ENCODE measurements around the gene SPIB. TPM values are rescaled to one million over a fixed set of nuclear protein-coding genes. Genes with fewer than 3 reads are reported as not detected.

Gene SPIB
- total and polyA plus RNA-seq, 4 donors = 0.06 to 0.47 (median 0.37) TPM

DNA sequence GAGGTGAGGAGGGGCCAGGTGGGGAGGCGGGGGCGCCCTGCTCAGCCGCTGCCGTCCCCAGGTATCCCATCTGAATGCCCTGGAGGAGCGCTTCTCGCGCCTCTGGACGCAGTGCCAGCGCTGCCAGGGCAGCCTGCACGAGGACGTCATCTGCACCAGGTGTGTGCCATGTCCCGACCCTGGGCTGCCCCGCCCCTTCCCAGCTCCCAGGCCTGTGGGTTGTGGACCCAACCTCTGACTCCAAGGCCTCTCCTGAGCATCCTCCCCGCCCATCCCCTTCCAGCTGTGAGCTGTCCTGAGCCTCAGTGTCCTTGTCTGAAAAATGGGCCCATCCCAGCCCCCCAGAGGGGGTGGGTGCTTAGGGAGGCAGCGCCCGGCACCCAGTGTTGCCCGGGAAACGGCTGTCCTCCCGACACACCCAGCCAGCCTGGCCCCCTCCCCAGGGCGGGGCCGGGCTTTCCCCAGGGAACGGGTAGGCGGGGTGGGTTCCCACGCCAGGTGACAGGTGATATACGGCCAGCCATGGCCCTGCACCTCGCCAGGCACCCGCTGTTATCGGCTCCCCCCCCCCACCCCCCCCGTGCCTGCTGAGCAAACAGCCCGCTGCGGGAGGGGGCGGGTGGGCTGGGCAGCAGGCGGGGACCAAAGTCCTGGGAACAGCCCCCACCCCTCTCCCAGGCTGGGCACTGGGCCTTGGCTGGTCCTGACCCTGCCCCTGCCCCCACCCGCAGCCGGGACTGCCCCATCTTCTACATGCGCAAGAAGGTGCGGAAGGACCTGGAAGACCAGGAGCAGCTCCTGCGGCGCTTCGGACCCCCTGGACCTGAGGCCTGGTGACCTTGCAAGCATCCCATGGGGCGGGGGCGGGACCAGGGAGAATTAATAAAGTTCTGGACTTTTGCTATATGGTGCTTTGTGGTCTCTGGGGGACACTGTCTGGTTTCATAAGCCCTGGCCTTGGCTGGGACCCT lies 1.3 kb upstream of the SPIB start:
- no peak overlapping the region for H3K27ac ChIP-seq (ENCODE audit: low read depth, low read length)
- peaks cover 16% of the 10 kb centered on the region for H3K4me1 ChIP-seq (ENCODE audit: control insufficient read depth, insufficient read depth, low read length)
- peaks cover 35% of the 10 kb centered on the region for H3K27me3 ChIP-seq (ENCODE audit: control insufficient read depth, insufficient read depth, low read length)
- no peak overlapping the region for H3K4me3 ChIP-seq (ENCODE audit: low read depth, low read length)
- DNase-seq (ENCODE audit: low read depth in 4 of 6, low spot score in 6 of 6) = no peak
- H3K9me3 ChIP-seq (ENCODE audit: control insufficient read depth, insufficient read depth, low read length) = no peaks in the 10 kb centered on the region
- peaks cover 42% of the 10 kb centered on the region for H3K36me3 ChIP-seq (ENCODE audit: control insufficient read depth, insufficient read depth, low read length)
- 73% methylated on average over 30 of the region's 42 CpGs for WGBS (ENCODE audit: insufficient coverage)

DNA sequence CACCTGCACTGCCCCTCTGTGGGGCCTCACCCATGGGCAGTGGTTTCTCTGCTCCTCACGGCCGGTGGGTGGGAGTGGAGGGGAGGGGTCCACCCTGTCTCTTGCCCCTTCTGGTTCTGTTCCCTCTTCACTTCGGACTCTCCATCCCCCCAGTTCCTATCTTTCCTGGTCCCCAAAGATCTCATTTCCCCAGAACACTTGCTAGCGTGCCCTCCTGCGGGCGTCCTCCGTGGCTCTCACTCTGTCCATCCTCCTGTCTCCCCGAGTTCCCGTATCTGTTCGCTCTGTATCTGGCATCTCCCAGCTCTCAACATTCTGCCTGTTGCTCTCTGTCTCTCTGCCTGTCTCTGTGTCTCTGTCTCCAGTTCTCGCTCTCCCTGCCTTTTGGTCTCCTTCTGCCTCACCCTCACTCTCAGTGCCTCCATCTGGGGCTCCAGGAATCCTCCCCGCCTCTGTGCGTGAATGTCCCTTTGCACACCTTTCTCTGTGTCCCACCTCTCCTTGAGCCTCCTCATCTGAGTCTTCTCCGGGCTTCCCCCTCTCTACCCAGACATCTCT lies 363 bp downstream of the SPIB start:
- H3K4me1 ChIP-seq (ENCODE audit: control insufficient read depth, insufficient read depth, low read length) = peaks cover 16% of the 10 kb centered on the region
- H3K27me3 ChIP-seq (ENCODE audit: control insufficient read depth, insufficient read depth, low read length) = peaks cover 35% of the 10 kb centered on the region
- no peaks in the 10 kb centered on the region for H3K9me3 ChIP-seq (ENCODE audit: control insufficient read depth, insufficient read depth, low read length)
- no peak overlapping the region for H3K27ac ChIP-seq (ENCODE audit: low read depth, low read length)
- H3K36me3 ChIP-seq (ENCODE audit: control insufficient read depth, insufficient read depth, low read length) = peaks cover 32% of the 10 kb centered on the region
- H3K4me3 ChIP-seq (ENCODE audit: low read depth, low read length) = no peak overlapping the region
- DNase-seq (ENCODE audit: low read depth in 4 of 6, low spot score in 6 of 6) = no peak
- WGBS (ENCODE audit: insufficient coverage) = 12% methylated on average over 12 of the region's 14 CpGs

DNA sequence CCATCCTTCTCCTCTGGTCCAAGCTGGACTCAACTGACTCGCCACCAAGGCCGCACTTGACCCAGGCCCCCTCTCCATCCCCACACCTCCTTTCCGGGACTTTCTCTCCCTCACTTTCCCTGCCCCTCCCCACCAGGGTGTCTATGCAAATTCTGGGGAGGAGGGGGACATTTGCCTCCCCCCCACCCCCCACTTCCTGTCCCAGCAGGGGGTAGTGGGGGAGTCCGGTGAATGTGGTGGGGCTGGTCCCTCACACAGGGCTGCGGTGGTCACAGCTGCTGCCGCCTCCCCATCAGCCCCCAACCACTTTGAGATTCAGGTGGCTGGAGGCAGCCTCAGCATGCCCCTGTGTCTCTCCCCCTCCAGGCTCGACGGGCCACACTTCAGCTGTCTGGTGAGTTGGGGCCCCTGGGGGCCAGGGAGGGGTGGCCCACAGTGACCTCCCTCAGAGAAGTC lies 870 bp downstream of the SPIB start:
- WGBS (ENCODE audit: insufficient coverage) = 15% methylated on average over 4 of the region's 8 CpGs
- H3K4me1 ChIP-seq (ENCODE audit: control insufficient read depth, insufficient read depth, low read length) = peaks cover 13% of the 10 kb centered on the region
- no peaks in the 10 kb centered on the region for H3K9me3 ChIP-seq (ENCODE audit: control insufficient read depth, insufficient read depth, low read length)
- no peak overlapping the region for H3K4me3 ChIP-seq (ENCODE audit: low read depth, low read length)
- peaks cover 29% of the 10 kb centered on the region for H3K36me3 ChIP-seq (ENCODE audit: control insufficient read depth, insufficient read depth, low read length)
- no peak overlapping the region for H3K27ac ChIP-seq (ENCODE audit: low read depth, low read length)
- DNase-seq (ENCODE audit: low read depth in 4 of 6, low spot score in 6 of 6) = no peak
- peaks cover 35% of the 10 kb centered on the region for H3K27me3 ChIP-seq (ENCODE audit: control insufficient read depth, insufficient read depth, low read length)

DNA sequence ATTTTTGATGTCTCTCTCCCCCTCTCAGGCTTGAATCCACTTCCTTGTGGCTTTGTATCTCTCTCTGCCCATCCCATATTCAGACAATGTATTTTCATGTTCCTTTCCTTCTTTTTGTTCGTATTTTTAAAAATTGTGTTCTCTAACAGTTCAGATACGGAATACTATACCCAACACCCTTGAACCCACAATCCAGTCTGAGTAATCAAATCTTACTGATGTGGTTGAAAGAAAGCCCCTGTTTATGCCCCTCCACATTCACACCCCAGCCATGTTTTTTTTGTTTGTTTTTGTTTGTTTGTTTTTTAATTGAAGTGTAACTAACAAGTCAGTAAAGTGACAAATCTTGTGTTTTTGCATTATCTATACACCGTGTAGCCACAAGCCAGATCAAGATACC lies 1.4 kb downstream of the SPIB start:
- no peak overlapping the region for H3K27ac ChIP-seq (ENCODE audit: low read depth, low read length)
- H3K9me3 ChIP-seq (ENCODE audit: control insufficient read depth, insufficient read depth, low read length) = no peaks in the 10 kb centered on the region
- H3K27me3 ChIP-seq (ENCODE audit: control insufficient read depth, insufficient read depth, low read length) = peaks cover 35% of the 10 kb centered on the region
- no peak overlapping the region for H3K4me3 ChIP-seq (ENCODE audit: low read depth, low read length)
- H3K36me3 ChIP-seq (ENCODE audit: control insufficient read depth, insufficient read depth, low read length) = peaks cover 25% of the 10 kb centered on the region
- WGBS (ENCODE audit: insufficient coverage) = no CpG with 5 or more reads among the region's 3 CpGs
- no peak for DNase-seq (ENCODE audit: low read depth in 4 of 6, low spot score in 6 of 6)
- H3K4me1 ChIP-seq (ENCODE audit: control insufficient read depth, insufficient read depth, low read length) = peaks cover 8% of the 10 kb centered on the region

DNA sequence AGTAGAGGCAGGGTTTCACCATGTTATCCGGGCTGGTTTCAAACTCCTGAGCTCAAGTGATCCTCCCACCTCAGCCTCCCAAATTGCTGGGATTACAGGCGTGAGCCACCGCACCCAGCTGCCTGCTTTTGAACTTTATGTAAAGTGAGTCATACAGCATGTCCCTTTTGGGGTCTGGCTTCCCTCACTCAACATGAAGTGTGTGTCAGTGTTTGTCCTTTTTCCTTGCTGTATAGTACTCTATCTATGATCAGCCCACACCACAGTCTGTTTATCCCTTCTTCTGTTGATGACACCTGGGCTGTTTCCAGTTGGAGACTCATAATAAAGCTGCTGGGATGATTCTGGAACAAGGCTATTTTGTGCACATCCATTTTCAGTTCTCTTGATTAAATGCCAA lies 2.1 kb downstream of the SPIB start:
- Histone ChIP-seq H3K27me3 (ENCODE audit: control insufficient read depth, insufficient read depth, low read length) (peaks cover 35% of the 10 kb centered on the region), H3K4me3 (ENCODE audit: low read depth, low read length) (no peak overlapping the region), H3K36me3 (ENCODE audit: control insufficient read depth, insufficient read depth, low read length) (peaks cover 19% of the 10 kb centered on the region), H3K27ac (ENCODE audit: low read depth, low read length) (no peak overlapping the region), H3K4me1 (ENCODE audit: control insufficient read depth, insufficient read depth, low read length) (peaks cover 8% of the 10 kb centered on the region), H3K9me3 (ENCODE audit: control insufficient read depth, insufficient read depth, low read length) (no peaks in the 10 kb centered on the region)
- DNase-seq (ENCODE audit: low read depth in 4 of 6, low spot score in 6 of 6) = no peak
- 71% methylated on average over 1 of the region's 3 CpGs for WGBS (ENCODE audit: insufficient coverage)

DNA sequence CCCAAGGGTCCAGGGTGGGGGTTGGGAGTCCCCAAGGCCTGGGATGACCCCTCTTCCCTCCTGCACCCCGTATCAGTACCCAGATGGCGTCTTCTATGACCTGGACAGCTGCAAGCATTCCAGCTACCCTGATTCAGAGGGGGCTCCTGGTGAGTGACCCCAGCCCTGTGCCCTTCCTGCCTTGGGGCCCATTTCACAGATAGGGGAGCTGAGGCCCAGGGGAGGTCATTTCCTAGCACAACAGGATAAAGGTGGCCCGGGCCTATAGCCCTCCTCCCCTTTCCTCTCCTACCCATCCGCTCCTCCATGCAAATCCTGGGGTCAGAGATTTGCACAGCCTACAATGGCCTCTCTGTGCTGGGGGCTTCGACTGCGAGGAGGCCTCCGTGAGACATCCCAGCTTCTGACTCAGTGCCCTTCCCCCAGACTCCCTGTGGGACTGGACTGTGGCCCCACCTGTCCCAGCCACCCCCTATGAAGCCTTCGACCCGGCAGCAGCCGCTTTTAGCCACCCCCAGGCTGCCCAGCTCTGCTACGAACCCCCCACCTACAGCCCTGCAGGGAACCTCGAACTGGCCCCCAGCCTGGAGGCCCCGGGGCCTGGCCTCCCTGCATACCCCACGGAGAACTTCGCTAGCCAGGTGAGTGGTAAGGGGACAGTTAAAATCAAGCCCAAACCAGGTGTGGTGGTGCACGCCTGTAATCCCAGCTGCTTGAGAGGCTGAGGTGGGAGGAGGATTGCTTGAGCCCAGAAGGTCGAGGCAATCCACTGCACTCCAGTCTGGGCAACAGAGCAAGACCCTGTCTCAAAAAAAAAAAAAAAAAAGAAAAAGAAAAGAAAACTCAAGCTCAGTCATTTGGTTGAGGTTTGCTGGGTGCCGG lies 3.9 kb downstream of the SPIB start:
- peaks cover 3% of the 10 kb centered on the region for H3K36me3 ChIP-seq (ENCODE audit: control insufficient read depth, insufficient read depth, low read length)
- H3K4me3 ChIP-seq (ENCODE audit: low read depth, low read length) = no peak overlapping the region
- H3K27ac ChIP-seq (ENCODE audit: low read depth, low read length) = no peak overlapping the region
- peaks cover 9% of the 10 kb centered on the region for H3K4me1 ChIP-seq (ENCODE audit: control insufficient read depth, insufficient read depth, low read length)
- WGBS (ENCODE audit: insufficient coverage) = 88% methylated on average over 11 of the region's 18 CpGs
- DNase-seq (ENCODE audit: low read depth in 4 of 6, low spot score in 6 of 6) = no peak
- H3K27me3 ChIP-seq (ENCODE audit: control insufficient read depth, insufficient read depth, low read length) = peaks cover 30% of the 10 kb centered on the region
- no peaks in the 10 kb centered on the region for H3K9me3 ChIP-seq (ENCODE audit: control insufficient read depth, insufficient read depth, low read length)

DNA sequence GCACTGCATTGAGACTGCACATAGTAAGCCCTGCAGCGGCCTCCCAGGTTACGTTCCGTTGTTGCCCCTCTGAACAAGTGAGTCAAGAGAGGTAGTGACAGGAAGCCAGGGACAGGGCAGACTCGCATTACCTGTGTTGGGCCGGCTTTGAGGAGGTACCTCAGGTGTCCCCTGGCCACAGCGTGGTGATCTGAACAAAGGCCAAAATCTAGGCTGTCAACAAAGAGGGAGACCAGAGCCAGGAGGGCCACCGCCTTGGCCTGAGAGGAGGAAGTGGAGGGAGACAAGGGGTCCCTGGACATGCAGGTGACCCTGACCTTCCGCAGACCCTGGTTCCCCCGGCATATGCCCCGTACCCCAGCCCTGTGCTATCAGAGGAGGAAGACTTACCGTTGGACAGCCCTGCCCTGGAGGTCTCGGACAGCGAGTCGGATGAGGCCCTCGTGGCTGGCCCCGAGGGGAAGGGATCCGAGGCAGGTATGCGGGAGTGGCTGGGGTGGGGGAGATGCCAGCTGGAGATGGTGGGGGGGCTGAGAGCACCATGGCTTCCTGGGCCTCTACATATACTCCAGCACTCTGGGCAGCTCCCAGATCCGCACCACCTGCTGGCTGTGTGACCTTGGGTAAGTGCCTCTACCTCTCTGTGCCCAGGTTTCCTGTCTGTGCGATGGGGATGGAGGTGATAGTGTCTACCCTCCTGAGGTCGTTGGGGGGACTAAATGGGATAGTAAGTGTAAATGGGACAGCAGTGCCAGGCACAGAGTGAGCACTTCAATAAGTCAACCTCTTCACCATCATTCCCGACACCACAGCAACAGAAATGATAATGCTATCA lies 4.8 kb downstream of the SPIB start:
- Histone ChIP-seq H3K9me3 (ENCODE audit: control insufficient read depth, insufficient read depth, low read length) (no peaks in the 10 kb centered on the region), H3K27ac (ENCODE audit: low read depth, low read length) (no peak overlapping the region), H3K4me3 (ENCODE audit: low read depth, low read length) (no peak overlapping the region), H3K4me1 (ENCODE audit: control insufficient read depth, insufficient read depth, low read length) (peaks cover 13% of the 10 kb centered on the region), H3K36me3 (ENCODE audit: control insufficient read depth, insufficient read depth, low read length) (no peaks in the 10 kb centered on the region), H3K27me3 (ENCODE audit: control insufficient read depth, insufficient read depth, low read length) (peaks cover 30% of the 10 kb centered on the region)
- no peak for DNase-seq (ENCODE audit: low read depth in 4 of 6, low spot score in 6 of 6)
- 88% methylated on average over 19 of the region's 22 CpGs for WGBS (ENCODE audit: insufficient coverage)

DNA sequence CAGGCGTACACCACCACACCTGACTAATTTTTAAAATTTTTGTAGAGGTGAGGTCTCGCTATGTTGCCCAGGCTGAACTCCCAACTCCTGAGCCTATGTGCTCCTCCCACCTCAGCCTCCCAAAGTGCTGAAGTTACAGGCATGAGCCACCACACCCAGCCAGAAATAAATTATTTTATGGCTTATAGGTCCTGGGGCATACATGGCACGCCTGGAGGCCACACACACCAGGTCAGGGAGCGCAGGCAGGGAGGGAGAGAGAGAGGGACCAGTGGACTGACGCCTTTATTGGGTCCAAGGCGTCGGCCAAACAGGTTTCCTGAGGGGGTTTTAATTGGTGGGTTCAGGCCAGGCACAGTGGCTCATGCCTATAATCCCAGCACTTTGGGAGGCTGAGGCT lies 6.8 kb downstream of the SPIB start:
- DNase-seq (ENCODE audit: low read depth in 4 of 6, low spot score in 6 of 6) = no peak
- Histone ChIP-seq H3K27ac (ENCODE audit: low read depth, low read length) (no peak overlapping the region), H3K4me1 (ENCODE audit: control insufficient read depth, insufficient read depth, low read length) (peaks cover 9% of the 10 kb centered on the region), H3K27me3 (ENCODE audit: control insufficient read depth, insufficient read depth, low read length) (peaks cover 22% of the 10 kb centered on the region), H3K4me3 (ENCODE audit: low read depth, low read length) (no peak overlapping the region), H3K9me3 (ENCODE audit: control insufficient read depth, insufficient read depth, low read length) (no peaks in the 10 kb centered on the region), H3K36me3 (ENCODE audit: control insufficient read depth, insufficient read depth, low read length) (no peaks in the 10 kb centered on the region)
- 95% methylated on average over 5 of the region's 7 CpGs for WGBS (ENCODE audit: insufficient coverage)

All from spinal cord (tissue), 10 donors.